Endothelial cell of umbilical vein (primary cell): Measurements from ENCODE around the gene DYNC2LI1.

ENCODE experiments used
- EZH2 ChIP-seq: IDR thresholded peaks from 2 replicates; pipeline ENCODE4 v1.6.1; 2012; ENCODE audit warnings: borderline replicate concordance, low read depth, mild to moderate bottlenecking, moderate library complexity, low read length, inconsistent platforms; ENCODE audit not compliant: severe bottlenecking
- FOS ChIP-seq: IDR thresholded peaks from 2 replicates; pipeline ENCODE4 v1.6.1; 2011; ENCODE audit warnings: mild to moderate bottlenecking, low read length, moderate library complexity, borderline replicate concordance; ENCODE audit not compliant: insufficient read depth
- GATA2 ChIP-seq: IDR thresholded peaks from 2 replicates; pipeline ENCODE4 v1.7.0; 2011; ENCODE audit warnings: low read depth, mild to moderate bottlenecking, moderate library complexity, mixed read lengths, low read length; ENCODE audit not compliant: insufficient read length, insufficient read depth
- JUN ChIP-seq: IDR thresholded peaks from 2 replicates; pipeline ENCODE4 v1.6.1; 2011; ENCODE audit warnings: borderline replicate concordance, low read depth; ENCODE audit not compliant: insufficient read length, insufficient read depth
- MYC ChIP-seq: IDR thresholded peaks from one replicate; pipeline ENCODE4 v1.6.1; 2011; ENCODE audit warnings: mild to moderate bottlenecking, low read depth, low read length
- POLR2A ChIP-seq: IDR thresholded peaks from 2 replicates; pipeline ENCODE4 v1.6.1; 2012; ENCODE audit warnings: low read depth, mild to moderate bottlenecking, control low read depth, low read length
- POLR2AphosphoS5 ChIP-seq: IDR thresholded peaks from 2 replicates; pipeline ENCODE4 v1.6.1; 2012; ENCODE audit warnings: low read depth, mild to moderate bottlenecking, control low read depth, low read length, moderate library complexity; ENCODE audit not compliant: insufficient read depth
- TF ChIP-seq, protein P1 (sequence below), 2 donors: IDR thresholded peaks; 1 replicate in 1 of 2; 2 replicates in 1 of 2; pipeline ENCODE4 v1.5.1; 2011; ENCODE audit warnings: low read length in 2 of 2, mild to moderate bottlenecking in 2 of 2, moderate library complexity in 2 of 2, control low read depth in 1 of 2, inconsistent platforms in 1 of 2, low read depth in 1 of 2; ENCODE audit not compliant: insufficient read depth in 1 of 2; ENCODE audit errors: extremely low read depth in 1 of 2
- TF ChIP-seq, protein P2 (sequence below): IDR thresholded peaks from 2 replicates; pipeline ENCODE4 v1.6.1; 2011; ENCODE audit not compliant: insufficient read depth, insufficient read length

DNA sequence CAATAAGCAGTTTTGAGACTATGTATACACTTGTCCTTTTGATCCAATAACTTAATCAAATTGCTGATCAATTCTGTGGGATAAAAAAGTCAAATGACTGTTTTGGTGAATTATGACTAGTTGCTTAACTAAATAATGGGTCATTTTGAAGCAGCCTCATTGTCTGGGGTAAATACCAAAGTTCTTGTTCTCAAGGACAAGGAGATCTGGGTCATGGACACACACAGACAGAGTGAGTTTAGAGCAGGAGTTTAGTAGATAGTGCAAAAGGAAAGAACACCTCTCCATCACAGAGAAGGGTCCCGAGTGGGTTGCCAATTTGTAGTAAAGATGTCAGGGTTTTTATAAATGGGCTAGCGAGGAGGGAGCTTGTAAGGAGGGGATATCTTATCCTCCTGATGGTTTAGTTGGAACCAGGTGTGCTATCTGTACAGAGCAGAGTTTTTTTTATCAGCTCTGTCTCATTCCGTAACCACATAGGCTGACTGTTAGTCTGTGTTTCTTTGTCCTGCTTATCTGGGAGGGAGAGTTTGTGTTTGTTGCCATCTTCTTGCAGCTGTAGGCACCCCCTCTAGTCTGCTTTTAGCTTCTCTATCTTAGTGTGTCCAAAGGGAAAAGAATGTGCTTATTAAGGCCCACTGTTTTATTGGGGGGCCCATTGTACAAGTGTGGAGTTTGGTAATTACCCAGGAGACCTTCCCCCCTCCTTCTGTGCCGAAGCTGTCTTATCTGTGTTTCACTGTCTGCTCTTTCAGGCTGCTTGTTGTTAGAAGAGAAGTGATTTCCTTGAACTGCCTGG is 48.9 kb upstream of the DYNC2LI1 start:
- TF ChIP-seq POLR2A (no peak), EZH2 (no peak), POLR2AphosphoS5 (no peak), JUN (no peak), FOS (no peak), GATA2 (no peak), MYC (no peak)
- TF ChIP-seq, protein P1, sequence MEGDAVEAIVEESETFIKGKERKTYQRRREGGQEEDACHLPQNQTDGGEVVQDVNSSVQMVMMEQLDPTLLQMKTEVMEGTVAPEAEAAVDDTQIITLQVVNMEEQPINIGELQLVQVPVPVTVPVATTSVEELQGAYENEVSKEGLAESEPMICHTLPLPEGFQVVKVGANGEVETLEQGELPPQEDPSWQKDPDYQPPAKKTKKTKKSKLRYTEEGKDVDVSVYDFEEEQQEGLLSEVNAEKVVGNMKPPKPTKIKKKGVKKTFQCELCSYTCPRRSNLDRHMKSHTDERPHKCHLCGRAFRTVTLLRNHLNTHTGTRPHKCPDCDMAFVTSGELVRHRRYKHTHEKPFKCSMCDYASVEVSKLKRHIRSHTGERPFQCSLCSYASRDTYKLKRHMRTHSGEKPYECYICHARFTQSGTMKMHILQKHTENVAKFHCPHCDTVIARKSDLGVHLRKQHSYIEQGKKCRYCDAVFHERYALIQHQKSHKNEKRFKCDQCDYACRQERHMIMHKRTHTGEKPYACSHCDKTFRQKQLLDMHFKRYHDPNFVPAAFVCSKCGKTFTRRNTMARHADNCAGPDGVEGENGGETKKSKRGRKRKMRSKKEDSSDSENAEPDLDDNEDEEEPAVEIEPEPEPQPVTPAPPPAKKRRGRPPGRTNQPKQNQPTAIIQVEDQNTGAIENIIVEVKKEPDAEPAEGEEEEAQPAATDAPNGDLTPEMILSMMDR (IDR thresholded peaks at IDR 0.05; ENCODE audit: extremely low read depth in 1 of 2, insufficient read depth in 1 of 2, low read depth in 1 of 2, low read length in 2 of 2), result no peak
- TF ChIP-seq, protein P2, sequence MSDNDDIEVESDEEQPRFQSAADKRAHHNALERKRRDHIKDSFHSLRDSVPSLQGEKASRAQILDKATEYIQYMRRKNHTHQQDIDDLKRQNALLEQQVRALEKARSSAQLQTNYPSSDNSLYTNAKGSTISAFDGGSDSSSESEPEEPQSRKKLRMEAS, result no peak
